ENCODE measurements around the gene HMGCS1. TPM values are rescaled to one million over a fixed set of nuclear protein-coding genes. Genes with fewer than 3 reads are reported as not detected.
"Not testable (repeated sequence)": the region's sequence is repeated elsewhere in the genome, so short reads cannot be mapped to it uniquely, and the experiment has no call there.

Gene HMGCS1
- polyA plus RNA-seq, 1 donor, result 41.8 TPM

- DNase-seq (ENCODE audit: low read depth), result no peak
These were observed 38.6 kb downstream of the HMGCS1 start for GRCh38 chr5:43274435-43275114.

- no peak for DNase-seq (ENCODE audit: low read depth)
These were observed 39.7 kb downstream of the HMGCS1 start for GRCh38 chr5:43273552-43273951.

- no peak for DNase-seq (ENCODE audit: low read depth)
These were observed 42.6 kb downstream of the HMGCS1 start for GRCh38 chr5:43270645-43271044.

- no peak for DNase-seq (ENCODE audit: low read depth)
These were observed 44.9 kb downstream of the HMGCS1 start for GRCh38 chr5:43268188-43268820.

DNA sequence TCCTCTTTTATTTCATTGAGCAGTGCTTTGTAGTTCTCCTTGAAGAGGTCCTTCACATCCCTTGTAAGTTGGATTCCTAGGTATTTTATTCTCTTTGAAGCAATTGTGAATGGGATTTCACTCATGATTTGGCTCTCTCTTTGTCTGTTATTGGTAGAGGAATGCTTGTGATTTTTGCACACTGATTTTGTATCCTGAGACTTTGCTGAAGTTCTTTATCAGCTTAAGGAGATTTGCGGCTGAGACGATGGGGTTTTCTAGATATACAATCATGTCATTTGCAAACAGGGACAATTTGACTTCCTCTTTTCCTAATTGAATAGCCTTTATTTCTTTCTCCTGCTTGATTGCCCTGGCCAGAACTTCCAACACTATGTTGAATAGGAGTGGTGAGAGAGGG lies 50.9 kb downstream of the HMGCS1 start:
- not testable (repeated sequence) for DNase-seq (ENCODE audit: low read depth)

DNA sequence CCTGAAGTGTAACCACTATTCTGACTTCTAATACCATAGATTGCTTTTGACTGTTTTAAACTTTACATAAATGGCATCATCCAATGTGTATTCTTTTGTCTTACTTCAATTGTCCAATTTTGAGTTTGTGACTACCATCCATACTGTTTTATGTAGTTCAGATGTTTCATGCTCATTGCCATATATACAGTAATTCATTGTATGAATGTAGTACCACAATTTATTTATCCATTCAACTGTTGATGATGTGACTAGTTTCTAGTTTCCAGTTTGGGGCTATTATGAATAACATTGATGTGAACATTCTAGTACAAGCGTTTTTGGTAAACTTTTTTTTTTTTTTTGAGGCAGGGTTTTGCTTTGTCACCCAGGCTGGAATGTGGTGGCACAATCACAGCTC lies 55.1 kb downstream of the HMGCS1 start:
- DNase-seq (ENCODE audit: low read depth), result no peak

DNA sequence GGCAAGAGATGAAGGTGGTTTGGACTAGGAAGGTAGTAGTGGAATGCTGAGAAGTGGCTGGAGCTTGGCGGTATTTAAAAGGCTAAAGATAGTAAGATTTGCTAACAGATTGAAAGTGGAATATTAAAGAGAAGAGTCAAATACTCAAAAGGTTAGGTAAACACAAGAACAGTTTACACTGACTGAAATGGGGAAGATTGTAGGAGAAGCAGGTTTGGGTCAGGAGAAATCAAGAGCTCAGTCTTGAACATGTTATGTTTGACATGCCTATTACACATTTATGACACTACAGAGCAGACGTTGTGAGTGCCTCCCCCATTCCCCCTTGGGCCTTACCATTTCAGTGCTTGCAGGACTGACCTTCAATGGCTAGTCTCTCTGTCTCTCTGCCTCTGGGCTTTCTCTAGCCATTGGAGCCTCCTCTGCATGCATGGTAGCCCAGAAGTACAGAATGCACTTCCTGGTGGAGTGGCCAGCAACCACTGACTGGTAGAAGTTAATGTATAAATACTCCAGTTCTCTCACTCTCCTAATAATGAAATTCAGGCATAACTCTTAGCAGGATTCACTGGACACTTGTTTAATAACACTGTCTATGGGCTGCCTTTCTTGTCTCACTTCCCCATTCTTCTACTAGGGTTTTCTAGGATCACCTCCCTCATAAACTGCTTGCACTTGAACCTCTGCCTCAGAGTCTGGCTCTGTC lies 56.8 kb downstream of the HMGCS1 start:
- DNase-seq (ENCODE audit: low read depth), result no peak

- no peak for DNase-seq (ENCODE audit: low read depth)
These were observed 57.5 kb downstream of the HMGCS1 start for GRCh38 chr5:43255704-43256103.

DNA sequence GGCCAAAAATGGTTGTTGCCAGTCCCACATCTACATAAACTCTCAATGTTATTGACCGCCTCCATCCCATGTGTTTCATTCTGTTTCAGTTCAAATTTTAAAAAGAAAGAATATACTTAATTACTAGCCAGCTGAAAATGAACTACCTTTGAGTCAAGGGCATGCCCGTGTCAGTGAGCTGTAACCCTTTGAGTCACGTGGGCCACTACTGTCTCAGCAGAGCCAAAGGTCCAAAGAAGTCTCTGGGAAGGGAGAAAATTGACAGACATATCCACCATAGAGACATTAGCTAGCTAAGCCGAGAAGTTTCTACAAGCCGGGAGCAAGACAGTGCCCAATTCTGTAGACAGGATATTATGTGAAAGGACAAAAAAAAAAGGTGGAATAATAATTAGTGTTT lies 61.5 kb downstream of the HMGCS1 start:
- DNase-seq (ENCODE audit: low read depth), result no peak

DNA sequence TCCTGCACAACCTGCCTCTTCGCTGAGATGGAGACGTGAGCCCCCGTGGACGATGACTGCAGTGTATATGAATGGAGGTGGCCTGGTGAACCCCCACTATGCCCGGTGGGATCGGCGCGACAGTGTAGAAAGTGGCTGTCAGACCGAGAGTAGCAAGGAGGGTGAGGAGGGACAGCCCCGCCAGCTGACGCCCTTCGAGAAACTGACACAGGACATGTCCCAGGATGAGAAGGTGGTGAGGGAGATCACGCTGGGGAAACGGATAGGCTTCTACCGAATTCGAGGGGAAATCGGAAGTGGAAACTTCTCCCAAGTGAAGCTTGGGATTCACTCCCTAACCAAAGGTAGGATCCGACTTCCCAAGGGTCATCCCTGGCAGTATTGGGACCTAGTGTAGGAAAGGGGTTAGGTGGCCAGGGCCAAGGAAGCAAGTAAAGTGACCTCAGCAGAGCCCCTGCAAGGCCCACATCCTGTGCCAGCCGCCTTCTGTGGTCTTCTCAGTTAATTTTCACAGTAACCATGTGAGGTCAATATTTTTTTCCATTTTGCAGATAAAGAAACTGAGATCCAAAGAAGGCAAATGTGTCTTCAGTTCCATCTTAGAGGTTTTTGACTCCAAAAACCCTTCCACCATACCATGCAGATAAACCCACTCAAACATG lies 67.4 kb downstream of the HMGCS1 start:
- no peak for DNase-seq (ENCODE audit: low read depth)

GRCh38 chr5:43244823-43245565 lies 68.2 kb downstream of the HMGCS1 start:
- DNase-seq (ENCODE audit: low read depth), result no peak

DNA sequence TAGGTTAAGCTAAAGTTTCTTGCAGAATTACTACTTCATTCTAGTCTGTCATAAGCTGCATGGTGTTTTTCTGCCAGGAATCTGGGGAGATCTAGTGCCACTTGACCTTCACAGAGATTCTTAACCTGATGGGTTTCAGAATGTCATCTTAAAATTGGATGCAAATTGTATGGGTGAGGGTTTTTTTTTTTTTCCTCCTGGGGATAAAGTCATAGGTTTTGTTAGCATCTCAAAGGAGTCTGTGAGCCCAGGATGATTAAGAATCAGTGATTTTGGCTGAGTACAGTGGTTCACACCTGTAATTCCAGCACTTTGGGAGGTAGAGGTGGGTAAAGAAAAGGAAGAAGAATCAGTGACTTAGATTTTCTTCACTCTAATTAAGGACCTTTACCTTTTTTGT lies 69.9 kb downstream of the HMGCS1 start:
- DNase-seq (ENCODE audit: low read depth), result no peak

- DNase-seq (ENCODE audit: low read depth), result no peak
These were observed 71.0 kb downstream of the HMGCS1 start for GRCh38 chr5:43242196-43242595.

Other genes with a start within 250 kb of the HMGCS1 start
- gene ZNF131, start 192.5 kb downstream of the HMGCS1 start, polyA plus RNA-seq (ENCODE audit: insufficient read length), result 33.1 TPM
- gene NIM1K, start 121.2 kb downstream of the HMGCS1 start, polyA plus RNA-seq (ENCODE audit: insufficient read length), result 0.42 TPM
- gene CCL28, start 99.0 kb upstream of the HMGCS1 start, polyA plus RNA-seq (ENCODE audit: insufficient read length), result 0.14 TPM
- gene TMEM267, start 170.5 kb upstream of the HMGCS1 start, polyA plus RNA-seq (ENCODE audit: insufficient read length), result 8.9 TPM
- 2.9 TPM for gene C5orf34, start 201.7 kb upstream of the HMGCS1 start, polyA plus RNA-seq (ENCODE audit: insufficient read length)
- gene PAIP1, start 243.7 kb upstream of the HMGCS1 start, polyA plus RNA-seq (ENCODE audit: insufficient read length), result 88.3 TPM

Data from forelimb muscle (tissue), 1 donor.